Left ventricle myocardium inferior (tissue), 1 donor: ENCODE results near the gene RPL29. TPM values are rescaled to one million over a fixed set of nuclear protein-coding genes. Genes with fewer than 3 reads are reported as not detected.

Experiments used
- DNase-seq: peaks from one replicate; pipeline ENCODE4 v3.0.0-alpha.2; 2020
- H3K27ac ChIP-seq: fragments of 200-600 bp; replicated peaks from 2 replicates; pipeline ENCODE4 v1.8.0; 2021
- H3K27me3 ChIP-seq: fragments of 200-600 bp; 2 replicates; pipeline ENCODE4 v1.8.0; 2021; ENCODE audit warnings: low read depth
- H3K36me3 ChIP-seq: fragments of 200-600 bp; 2 replicates; pipeline ENCODE4 v1.8.0; 2021
- H3K4me1 ChIP-seq: fragments of 200-600 bp; 2 replicates; pipeline ENCODE4 v1.8.0; 2021
- H3K4me3 ChIP-seq: fragments of 200-600 bp; 2 replicates; pipeline ENCODE4 v1.8.0; 2021; ENCODE audit warnings: mild to moderate bottlenecking, moderate library complexity
- H3K9me3 ChIP-seq: fragments of 200-600 bp; replicated peaks from 2 replicates; pipeline ENCODE4 v1.8.0; 2021
- CTCF ChIP-seq: fragments of 200-600 bp; IDR thresholded peaks from 2 replicates; pipeline ENCODE4 v1.8.0; 2021; ENCODE audit warnings: antibody characterized with exemption, mild to moderate bottlenecking, borderline replicate concordance
- intact Hi-C: fragments of 100-400 bp; cut with micrococcal nuclease; formaldehyde crosslinking; loops from one replicate; pipeline ENCODE4 v1.11.0; 2022
- total RNA-seq: library from RNA; stranded (reverse); fragmentation: NEBNext Ultra II Directional; extraction: Animal tissue kit (Norgen Biotek cat#: 25700); gene quantifications from one replicate; pipeline ENCODE4 v1.2.1, GENCODE V29; 2021
- donor health status: DM: no; HTN: yes; CAD: no; lungs with severe emphysema.

RPL29 gene
- total RNA-seq, 1 donor from 2014 or later, result 621 TPM

DNA sequence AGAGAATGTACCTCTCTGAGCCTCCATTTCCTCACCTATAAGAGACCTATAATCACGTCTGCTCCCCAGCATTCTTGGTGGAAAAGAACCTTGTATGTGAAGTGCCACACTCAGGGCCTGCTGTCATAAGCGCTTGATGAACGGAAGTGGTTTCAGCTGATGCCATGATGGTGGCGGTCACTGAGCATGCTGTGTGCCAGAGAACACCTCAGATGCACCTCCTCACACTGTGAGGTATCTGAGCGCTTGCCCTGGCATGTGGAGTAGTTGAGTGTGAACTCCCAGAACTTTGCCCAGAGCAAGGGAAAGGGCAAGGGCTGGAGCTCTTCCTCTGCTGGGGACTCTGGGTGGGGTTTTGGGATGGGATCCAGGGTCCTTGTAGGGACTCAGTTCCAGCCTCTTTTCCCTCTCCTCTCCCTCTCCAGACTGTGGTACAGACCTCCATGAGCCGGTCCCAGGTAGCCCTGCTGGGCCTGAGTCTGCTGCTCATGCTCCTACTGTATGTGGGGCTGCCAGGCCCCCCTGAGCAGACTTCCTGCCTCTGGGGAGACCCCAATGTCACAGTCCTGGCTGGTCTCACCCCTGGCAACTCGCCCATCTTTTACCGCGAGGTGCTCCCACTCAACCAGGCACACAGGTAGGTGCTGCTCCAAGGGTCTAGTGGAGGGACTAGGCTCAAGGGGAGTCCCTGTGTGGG is 18.1 kb downstream of the RPL29 start:
- Histone ChIP-seq H3K9me3 (no peaks in the 10 kb centered on the region), H3K4me1 (peaks cover 55% of the 10 kb centered on the region), H3K27me3 (no peaks in the 10 kb centered on the region), H3K4me3 (no peak overlapping the region), H3K36me3 (no peaks in the 10 kb centered on the region), H3K27ac (no peak overlapping the region)
- DNase-seq, result no peak
- TF ChIP-seq CTCF, result no peak
- intact Hi-C loops, result no loop called here

- TF ChIP-seq CTCF, result no peak
- Histone ChIP-seq H3K36me3 (no peaks in the 10 kb centered on the region), H3K27me3 (no peaks in the 10 kb centered on the region), H3K4me3 (peak overlapping the region; percentile 87), H3K4me1 (peaks cover 49% of the 10 kb centered on the region), H3K27ac (peak overlapping the region; percentile 99), H3K9me3 (no peaks in the 10 kb centered on the region)
- DNase-seq, result peak; percentile 70
- intact Hi-C loops, result no loop called here
Observed at GRCh38 chr3:51975852-51976549, 19.7 kb downstream of the RPL29 start.

DNA sequence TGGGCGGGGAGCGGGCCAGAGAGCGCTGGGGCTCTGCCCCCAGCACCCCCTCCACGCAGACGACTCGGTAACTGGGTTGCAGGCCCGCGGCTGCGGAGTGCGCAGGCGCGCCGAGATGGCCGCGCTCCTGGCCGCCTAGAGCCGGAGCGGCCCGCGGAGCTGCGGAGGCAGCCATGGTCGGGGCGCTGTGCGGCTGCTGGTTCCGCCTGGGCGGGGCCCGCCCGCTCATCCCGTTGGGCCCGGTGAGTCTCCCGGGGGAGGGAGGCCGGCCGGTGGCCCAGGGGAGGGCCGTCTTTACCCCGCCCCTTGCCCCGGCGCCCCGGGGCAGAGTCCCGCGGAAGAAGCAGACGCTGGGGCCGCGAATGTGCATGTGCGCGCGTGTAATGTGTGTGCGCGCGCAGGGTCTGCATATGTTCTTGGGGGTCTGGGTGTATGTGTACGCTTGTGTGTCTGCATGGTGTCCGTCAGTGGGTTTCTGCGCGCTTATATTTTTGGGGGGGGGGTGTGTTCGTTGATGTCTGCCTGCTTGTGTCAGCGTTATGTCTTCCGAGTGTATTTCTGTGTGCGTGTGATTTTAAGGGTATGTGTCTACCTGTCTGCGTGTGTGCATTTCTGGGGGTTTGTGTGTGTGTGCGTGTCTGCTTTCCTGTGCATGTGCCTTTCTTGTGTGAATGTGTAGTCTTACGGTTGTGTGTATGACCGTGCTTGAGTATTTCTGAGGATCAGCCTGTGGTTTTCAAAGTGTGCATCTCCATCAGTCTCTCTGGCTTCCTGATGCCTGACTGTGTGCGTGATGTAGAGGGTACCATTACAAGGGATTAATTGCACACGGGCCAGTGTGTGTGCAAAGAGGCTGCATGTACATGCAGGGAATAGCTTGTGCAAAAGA is 20.5 kb downstream of the RPL29 start, which contains the start of gene ABHD14A:
ABHD14A (plus strand) TSS at position 102 of the 889 bp plus-strand sequence; CDS start at position 174, 72 bp downstream.
- intact Hi-C loops, result no loop called here
- Histone ChIP-seq H3K27me3 (no peaks in the 10 kb centered on the region), H3K4me1 (peaks cover 54% of the 10 kb centered on the region), H3K27ac (peak within 1 kb of the TSS; percentile 99), H3K4me3 (peak within 1 kb of the TSS; percentile 87), H3K9me3 (no peaks in the 10 kb centered on the region), H3K36me3 (no peaks in the 10 kb centered on the region)
- DNase-seq, result peak; percentile 74
- peak; percentile 7 for TF ChIP-seq CTCF

GRCh38 chr3:51974277-51974962 is 21.3 kb downstream of the RPL29 start:
- peak; percentile 36 for TF ChIP-seq CTCF
- H3K27ac ChIP-seq, result peak overlapping the region; percentile 99
- no peaks in the 10 kb centered on the region for H3K9me3 ChIP-seq
- DNase-seq, result no peak
- H3K4me3 ChIP-seq, result peak overlapping the region; percentile 87
- no peaks in the 10 kb centered on the region for H3K36me3 ChIP-seq
- H3K27me3 ChIP-seq, result no peaks in the 10 kb centered on the region
- intact Hi-C loops, result no loop called here
- peaks cover 62% of the 10 kb centered on the region for H3K4me1 ChIP-seq

GRCh38 chr3:51971350-51971749 is 24.3 kb downstream of the RPL29 start:
- H3K4me1 ChIP-seq, result peaks cover 85% of the 10 kb centered on the region
- intact Hi-C loops, result no loop called here
- peak overlapping the region; percentile 6 for H3K27ac ChIP-seq
- H3K36me3 ChIP-seq, result no peaks in the 10 kb centered on the region
- H3K4me3 ChIP-seq, result no peak overlapping the region
- H3K9me3 ChIP-seq, result no peaks in the 10 kb centered on the region
- H3K27me3 ChIP-seq, result no peaks in the 10 kb centered on the region
- no peak for TF ChIP-seq CTCF
- no peak for DNase-seq
